Lung (tissue), 12 donors: ENCODE results near the gene HACD2. TPM values are rescaled to one million over a fixed set of nuclear protein-coding genes. Genes with fewer than 3 reads are reported as not detected.

ENCODE experiments used
- ATAC-seq: fragments of 200-7000 bp; cut with Tn5 transposase; one replicate; pipeline ENCODE4 v1.9.1; 2020; ENCODE audit warnings: moderate number of reproducible peaks; ENCODE audit not compliant: insufficient read depth, low FRiP score
- DNase-seq, 3 donors: peaks; one replicate each; pipeline ENCODE4 v3.0.0-alpha.2; 2013 to 2017
- H3K27ac ChIP-seq, 2 donors: one replicate each; pipeline ENCODE4 v1.5.1; 2013; ENCODE audit warnings: mild to moderate bottlenecking in 2 of 2, moderate library complexity in 2 of 2, control low read depth in 1 of 2, inconsistent platforms in 1 of 2, low read depth in 1 of 2, low read length in 1 of 2
- H3K27me3 ChIP-seq, 3 donors: one replicate each; pipeline ENCODE4 v1.5.1; 2013; ENCODE audit warnings: low read length in 2 of 3; ENCODE audit not compliant: control insufficient read depth in 3 of 3, insufficient read depth in 3 of 3
- H3K36me3 ChIP-seq, 4 donors: one replicate each; pipeline ENCODE4 v1.5.1; 2013; ENCODE audit warnings: low read length in 4 of 4, mild to moderate bottlenecking in 1 of 4, moderate library complexity in 1 of 4; ENCODE audit not compliant: control insufficient read depth in 4 of 4, insufficient read depth in 4 of 4
- H3K4me1 ChIP-seq, 5 donors: one replicate each; pipeline ENCODE4 v1.5.1; 2013; ENCODE audit warnings: low read length in 5 of 5, mild to moderate bottlenecking in 2 of 5, moderate library complexity in 1 of 5; ENCODE audit not compliant: control insufficient read depth in 5 of 5, insufficient read depth in 5 of 5
- H3K4me3 ChIP-seq: one replicate; pipeline ENCODE4 v1.5.1; 2013; ENCODE audit warnings: mild to moderate bottlenecking, control low read depth, moderate library complexity
- H3K9ac ChIP-seq, 2 donors: one replicate each; pipeline ENCODE4 v1.5.1; 2013; ENCODE audit warnings: low read length in 2 of 2, control low read depth in 1 of 2; ENCODE audit not compliant: insufficient read depth in 1 of 2
- H3K9me3 ChIP-seq, 4 donors: one replicate each; pipeline ENCODE4 v1.5.1; 2013; ENCODE audit warnings: low read length in 3 of 4, mild to moderate bottlenecking in 1 of 4, moderate library complexity in 1 of 4; ENCODE audit not compliant: control insufficient read depth in 4 of 4, insufficient read depth in 3 of 4
- WGBS, 2 donors: extraction: QIAGEN DNeasy Blood & Tissue Kit; methylation state at CpG; one replicate each; pipeline ENCODE4 v1.1.7; 2013; 5-methylcytosine and 5-hydroxymethylcytosine counted together
- polyA plus RNA-seq, 2 donors: library from polyadenylated mRNA; stranded (reverse); fragments of 200-250 nt; gene quantifications; one replicate each; pipeline ENCODE4 v1.2.1, GENCODE V29; 2013
- total RNA-seq, 2 donors: library from RNA; depleted of rRNA in 1 of 2; stranded (reverse); fragments of >200 nt in 1 of 2; gene quantifications; one replicate each; pipeline ENCODE4 v1.2.1, GENCODE V29; 2014 to 2021
- TF ChIP-seq, protein P1 (sequence below): IDR thresholded peaks from 2 replicates; pipeline ENCODE4 v1.5.1; 2012; ENCODE audit warnings: mild to moderate bottlenecking; ENCODE audit errors: control extremely low read depth, extremely low read depth
- donor health status: control.
- donor health status: control.
- donor health status: Bipolar disorder and iron deficiency.
- donor health status: healthy.
- donor health status: DM: yes; HTN: yes; CAD: no.

HACD2 gene
- total and polyA plus RNA-seq, 4 donors: 17.1 to 40.7 (median 28.2) TPM

DNA sequence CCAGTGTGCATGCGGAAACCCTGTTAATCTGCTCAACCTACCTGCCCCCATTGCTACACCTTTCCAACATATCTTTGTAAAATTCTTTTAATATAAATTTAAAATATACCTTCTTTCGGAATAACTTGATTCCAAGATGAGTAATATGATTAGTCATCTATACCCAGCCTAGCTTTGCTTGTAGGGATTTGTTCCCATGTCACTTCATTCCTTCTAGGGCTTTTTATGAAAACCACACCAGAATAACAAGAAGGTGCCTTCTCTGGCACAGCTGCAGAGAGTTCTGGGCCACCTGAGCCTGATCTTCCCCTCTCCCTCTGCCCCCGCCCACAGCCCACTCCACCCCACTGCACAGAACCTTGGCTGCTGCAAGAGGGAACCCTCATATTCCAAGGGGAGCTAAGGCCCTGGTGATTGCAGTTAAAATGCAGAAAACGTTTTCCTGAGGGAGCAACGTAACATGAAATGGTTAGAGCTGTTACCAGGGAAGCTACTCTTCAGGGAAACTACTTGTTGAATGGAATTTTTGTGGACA, 38.6 kb upstream of the HACD2 start:
- no peak for DNase-seq
- WGBS, 2 donors: 88 to 89% methylated on average over 5 of the region's 5 CpGs
- no peak overlapping the region for H3K27ac ChIP-seq

DNA sequence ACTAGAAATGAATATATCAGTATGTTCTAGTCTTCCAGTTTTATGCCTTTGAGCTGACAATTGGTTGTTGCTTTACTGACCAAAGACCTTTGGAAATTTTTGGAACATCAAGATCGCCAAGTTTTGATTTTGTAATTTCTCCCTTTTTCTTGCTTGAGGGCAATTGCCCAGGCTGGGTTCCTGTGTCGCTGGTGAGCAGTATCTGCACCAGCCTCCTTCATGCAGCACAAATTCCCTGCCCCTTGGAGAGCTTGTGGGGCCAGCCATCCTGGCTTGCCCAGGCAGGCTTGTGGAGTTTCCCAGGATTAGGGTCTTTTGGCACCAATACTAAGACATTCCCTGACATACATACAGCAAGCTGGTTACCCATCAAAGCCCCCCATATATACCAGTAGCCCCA, 37.9 kb upstream of the HACD2 start:
- H3K4me3 ChIP-seq: no peak overlapping the region
- H3K9me3 ChIP-seq: no peaks in the 10 kb centered on the region
- H3K27ac ChIP-seq: no peak overlapping the region
- 88 to 98% methylated on average over 2 of the region's 2 CpGs for WGBS, 2 donors
- H3K4me1 ChIP-seq: peaks cover 3 to 35% (median 8%) of the 10 kb centered on the region in 5 donors
- no peak overlapping the region for H3K9ac ChIP-seq
- TF ChIP-seq, protein P1, sequence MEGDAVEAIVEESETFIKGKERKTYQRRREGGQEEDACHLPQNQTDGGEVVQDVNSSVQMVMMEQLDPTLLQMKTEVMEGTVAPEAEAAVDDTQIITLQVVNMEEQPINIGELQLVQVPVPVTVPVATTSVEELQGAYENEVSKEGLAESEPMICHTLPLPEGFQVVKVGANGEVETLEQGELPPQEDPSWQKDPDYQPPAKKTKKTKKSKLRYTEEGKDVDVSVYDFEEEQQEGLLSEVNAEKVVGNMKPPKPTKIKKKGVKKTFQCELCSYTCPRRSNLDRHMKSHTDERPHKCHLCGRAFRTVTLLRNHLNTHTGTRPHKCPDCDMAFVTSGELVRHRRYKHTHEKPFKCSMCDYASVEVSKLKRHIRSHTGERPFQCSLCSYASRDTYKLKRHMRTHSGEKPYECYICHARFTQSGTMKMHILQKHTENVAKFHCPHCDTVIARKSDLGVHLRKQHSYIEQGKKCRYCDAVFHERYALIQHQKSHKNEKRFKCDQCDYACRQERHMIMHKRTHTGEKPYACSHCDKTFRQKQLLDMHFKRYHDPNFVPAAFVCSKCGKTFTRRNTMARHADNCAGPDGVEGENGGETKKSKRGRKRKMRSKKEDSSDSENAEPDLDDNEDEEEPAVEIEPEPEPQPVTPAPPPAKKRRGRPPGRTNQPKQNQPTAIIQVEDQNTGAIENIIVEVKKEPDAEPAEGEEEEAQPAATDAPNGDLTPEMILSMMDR: no peak
- DNase-seq (no peak), ATAC-seq (no peak)
- peaks cover 0 to 58% (median 42%) of the 10 kb centered on the region in 4 donors for H3K36me3 ChIP-seq
- H3K27me3 ChIP-seq: no peaks in the 10 kb centered on the region

More for the DNA sequence above, 38.6 kb upstream of the HACD2 start:
- H3K27me3 ChIP-seq: no peaks in the 10 kb centered on the region
- no peak overlapping the region for H3K4me3 ChIP-seq
- ATAC-seq: no peak
- peaks cover 3 to 29% (median 8%) of the 10 kb centered on the region in 5 donors for H3K4me1 ChIP-seq
- peaks cover 0 to 57% (median 42%) of the 10 kb centered on the region in 4 donors for H3K36me3 ChIP-seq
- no peaks in the 10 kb centered on the region for H3K9me3 ChIP-seq
- TF ChIP-seq, protein P1: no peak
- no peak overlapping the region for H3K9ac ChIP-seq

DNA sequence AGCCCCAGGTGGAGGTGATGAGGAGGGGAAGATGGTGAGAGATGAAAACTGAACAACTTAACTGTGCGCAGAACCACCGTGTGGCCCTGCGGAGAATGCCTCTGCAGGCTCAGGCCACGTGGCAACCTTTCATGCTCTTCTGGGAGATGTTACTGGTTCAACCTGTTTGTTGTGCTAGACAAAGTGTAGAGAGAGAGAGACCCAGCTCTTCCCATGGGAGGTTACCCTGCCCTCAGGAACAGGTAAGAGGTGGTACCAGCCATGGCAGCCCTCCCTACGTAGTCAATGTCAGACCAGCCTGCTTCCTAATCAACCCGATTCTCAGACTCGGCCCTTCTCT, 37.0 kb upstream of the HACD2 start:
- H3K4me1 ChIP-seq: peaks cover 3 to 35% (median 8%) of the 10 kb centered on the region in 5 donors

More for the DNA sequence above, 37.0 kb upstream of the HACD2 start:
- no peaks in the 10 kb centered on the region for H3K9me3 ChIP-seq
- peaks cover 0 to 56% (median 40%) of the 10 kb centered on the region in 4 donors for H3K36me3 ChIP-seq
- TF ChIP-seq, protein P1: no peak
- H3K4me3 ChIP-seq: no peak overlapping the region
- WGBS, 2 donors: 92 to 95% methylated on average over 7 of the region's 7 CpGs
- DNase-seq (no peak), ATAC-seq (no peak)
- H3K27me3 ChIP-seq: no peaks in the 10 kb centered on the region
- no peak overlapping the region for H3K9ac ChIP-seq
- H3K27ac ChIP-seq: no peak overlapping the region
